HG02943 (cell line): ENCODE data around the gene MPC1.

Experiments
- ATAC-seq: cut with Tn5 transposase; IDR thresholded peaks from one replicate; pipeline ENCODE4 v1.9.1; 2021; ENCODE audit warnings: mild to moderate bottlenecking, low read depth, moderate library complexity; ENCODE audit not compliant: unreplicated experiment

MPC1 gene

GRCh38 chr6:166382933-166383801 lies at the start of gene MPC1:
MPC1 (minus strand) TSS chr6:166382940; CDS start chr6:166382876, 64 bp downstream.
- ATAC-seq = peak; percentile 83

GRCh38 chr6:166430269-166430668 lies 47.5 kb upstream of the MPC1 start:
- ATAC-seq = no peak

- ATAC-seq = no peak
Observed at GRCh38 chr6:166424431-166424830, 41.7 kb upstream of the MPC1 start.

GRCh38 chr6:166423781-166424180 lies 41.0 kb upstream of the MPC1 start:
- no peak for ATAC-seq

GRCh38 chr6:166423051-166423745 lies 40.5 kb upstream of the MPC1 start:
- ATAC-seq = no peak

GRCh38 chr6:166422201-166422940 lies 39.6 kb upstream of the MPC1 start:
- ATAC-seq = no peak

- ATAC-seq = no peak
Observed at GRCh38 chr6:166420351-166420750, 37.6 kb upstream of the MPC1 start.

GRCh38 chr6:166419717-166420116 lies 37.0 kb upstream of the MPC1 start:
- peak; percentile 14 for ATAC-seq

- peak; percentile 98 for ATAC-seq
Observed at GRCh38 chr6:166419286-166419685, 36.5 kb upstream of the MPC1 start.

- ATAC-seq = no peak
Observed at GRCh38 chr6:166418691-166419143, 36.0 kb upstream of the MPC1 start.

GRCh38 chr6:166417285-166417691 lies 34.5 kb upstream of the MPC1 start:
- ATAC-seq = no peak

- no peak for ATAC-seq
Observed at GRCh38 chr6:166415833-166416347, 33.1 kb upstream of the MPC1 start.

GRCh38 chr6:166415306-166415705 lies 32.6 kb upstream of the MPC1 start:
- no peak for ATAC-seq

GRCh38 chr6:166413491-166413951 lies 30.8 kb upstream of the MPC1 start:
- no peak for ATAC-seq

- no peak for ATAC-seq
Observed at GRCh38 chr6:166412911-166413384, 30.2 kb upstream of the MPC1 start.

- no peak for ATAC-seq
Observed at GRCh38 chr6:166412156-166412910, 29.6 kb upstream of the MPC1 start.

GRCh38 chr6:166411721-166412151 lies 29.0 kb upstream of the MPC1 start:
- ATAC-seq = no peak

GRCh38 chr6:166411271-166411670 lies 28.5 kb upstream of the MPC1 start:
- no peak for ATAC-seq

- ATAC-seq = no peak
Observed at GRCh38 chr6:166410426-166410935, 27.7 kb upstream of the MPC1 start.
